ENCODE measurements around the gene SNRPB. TPM values are rescaled to one million over a fixed set of nuclear protein-coding genes. Genes with fewer than 3 reads are reported as not detected.

Gene SNRPB
- total RNA-seq, 1 experiment from 2014 or later: 462 TPM

GRCh38 chr20:2453792-2454191 is 16.8 kb downstream of the SNRPB start:
- Histone ChIP-seq H4K8ac (replicated peaks; ENCODE audit: insufficient read length, low read depth, low read length) (no peak overlapping the region), H2BK15ac (ENCODE audit: low read depth, low read length) (no peak overlapping the region), H4K91ac (ENCODE audit: insufficient read length, low read depth, low read length) (no peak overlapping the region), H2BK12ac (ENCODE audit: insufficient read length, low read depth, low read length) (no peak overlapping the region), H4K20me1 (ENCODE audit: control insufficient read depth, insufficient read depth, insufficient read length) (no peaks in the 10 kb centered on the region), H3K23me2 (ENCODE audit: insufficient read length, low read depth, low read length, poor library complexity, severe bottlenecking) (no peaks in the 10 kb centered on the region), H2BK5ac (ENCODE audit: insufficient read length, low read length) (no peak overlapping the region), H3K56ac (ENCODE audit: insufficient read length, low read depth, low read length) (no peak overlapping the region), H3K9me3 (ENCODE audit: control insufficient read depth, low read depth, low read length) (no peaks in the 10 kb centered on the region), H3K79me2 (ENCODE audit: insufficient read depth, low read length) (no peaks in the 10 kb centered on the region), H3K9ac (ENCODE audit: extremely low read depth, insufficient read length, low read length) (no peak overlapping the region), H2BK120ac (ENCODE audit: low read depth, low read length, poor library complexity, severe bottlenecking) (no peak overlapping the region), H3K4me2 (ENCODE audit: insufficient read depth, insufficient read length, low read length) (no peak overlapping the region), H3T11ph (ENCODE audit: low read length) (no peak overlapping the region), H2BK20ac (ENCODE audit: low read depth, low read length, poor library complexity, severe bottlenecking) (no peak overlapping the region), H3K27ac (ENCODE audit: insufficient read length, low read depth, low read length) (no peak overlapping the region), H2AK5ac (ENCODE audit: insufficient read length, low read length) (no peak overlapping the region), H3K4ac (ENCODE audit: low read depth, low read length) (no peak overlapping the region), H4K5ac (ENCODE audit: insufficient read length, low read depth, low read length) (no peak overlapping the region), H3K4me1 (ENCODE audit: insufficient read depth, low read length) (no peaks in the 10 kb centered on the region), H2AFZ (ENCODE audit: low read length) (no peak overlapping the region), H3K79me1 (ENCODE audit: insufficient read depth, low read depth, low read length, poor library complexity, severe bottlenecking) (no peaks in the 10 kb centered on the region), H3K27me3 (ENCODE audit: insufficient read depth, low read length) (no peaks in the 10 kb centered on the region), H3K14ac (ENCODE audit: insufficient read depth, low read length) (no peak overlapping the region), H3K18ac (ENCODE audit: insufficient read length, low read depth, low read length) (no peak overlapping the region), H3K23ac (ENCODE audit: insufficient read length, low read depth, low read length) (no peak overlapping the region)
- Mint-ChIP-seq H3K4me1 (no peaks in the 10 kb centered on the region), H3K36me3 (ENCODE audit: insufficient read depth in 1 of 3, low read depth in 3 of 3) (peaks cover 0 to 3% (median 1%) of the 10 kb centered on the region in 3 experiments; a peak in 3 of 7 replicates), H3K4me3 (no peak overlapping the region), H3K9me3 (no peaks in the 10 kb centered on the region), H3K27me3 (ENCODE audit: low read depth) (no peaks in the 10 kb centered on the region), H3K27ac (no peak overlapping the region)
- no peak for TF ChIP-seq CTCF (conservative IDR thresholded peaks at IDR 0.05)
- DNase-seq: no peak
- no CpG with 5 or more reads among the region's 3 CpGs for WGBS (ENCODE audit: extremely low coverage, insufficient read length, low lambda C conversion rate)
